ENCODE data around the gene CHRNA7.

CHRNA7 gene

GRCh38 chr15:32106401-32107381 is 76.4 kb downstream of the CHRNA7 start:
- no peak overlapping the region for H3K27ac ChIP-seq
- H3K4me3 ChIP-seq: no peak overlapping the region
- TF ChIP-seq, protein P1, sequence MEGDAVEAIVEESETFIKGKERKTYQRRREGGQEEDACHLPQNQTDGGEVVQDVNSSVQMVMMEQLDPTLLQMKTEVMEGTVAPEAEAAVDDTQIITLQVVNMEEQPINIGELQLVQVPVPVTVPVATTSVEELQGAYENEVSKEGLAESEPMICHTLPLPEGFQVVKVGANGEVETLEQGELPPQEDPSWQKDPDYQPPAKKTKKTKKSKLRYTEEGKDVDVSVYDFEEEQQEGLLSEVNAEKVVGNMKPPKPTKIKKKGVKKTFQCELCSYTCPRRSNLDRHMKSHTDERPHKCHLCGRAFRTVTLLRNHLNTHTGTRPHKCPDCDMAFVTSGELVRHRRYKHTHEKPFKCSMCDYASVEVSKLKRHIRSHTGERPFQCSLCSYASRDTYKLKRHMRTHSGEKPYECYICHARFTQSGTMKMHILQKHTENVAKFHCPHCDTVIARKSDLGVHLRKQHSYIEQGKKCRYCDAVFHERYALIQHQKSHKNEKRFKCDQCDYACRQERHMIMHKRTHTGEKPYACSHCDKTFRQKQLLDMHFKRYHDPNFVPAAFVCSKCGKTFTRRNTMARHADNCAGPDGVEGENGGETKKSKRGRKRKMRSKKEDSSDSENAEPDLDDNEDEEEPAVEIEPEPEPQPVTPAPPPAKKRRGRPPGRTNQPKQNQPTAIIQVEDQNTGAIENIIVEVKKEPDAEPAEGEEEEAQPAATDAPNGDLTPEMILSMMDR (IDR thresholded peaks at IDR 0.05): no peak
- DNase-seq (ENCODE audit: low spot score): no peak

GRCh38 chr15:32107477-32108080 is 77.3 kb downstream of the CHRNA7 start:
- no peak overlapping the region for H3K4me3 ChIP-seq
- no peak for DNase-seq (ENCODE audit: low spot score)
- no peak overlapping the region for H3K27ac ChIP-seq
- TF ChIP-seq, protein P1 (IDR thresholded peaks at IDR 0.05): no peak

DNA sequence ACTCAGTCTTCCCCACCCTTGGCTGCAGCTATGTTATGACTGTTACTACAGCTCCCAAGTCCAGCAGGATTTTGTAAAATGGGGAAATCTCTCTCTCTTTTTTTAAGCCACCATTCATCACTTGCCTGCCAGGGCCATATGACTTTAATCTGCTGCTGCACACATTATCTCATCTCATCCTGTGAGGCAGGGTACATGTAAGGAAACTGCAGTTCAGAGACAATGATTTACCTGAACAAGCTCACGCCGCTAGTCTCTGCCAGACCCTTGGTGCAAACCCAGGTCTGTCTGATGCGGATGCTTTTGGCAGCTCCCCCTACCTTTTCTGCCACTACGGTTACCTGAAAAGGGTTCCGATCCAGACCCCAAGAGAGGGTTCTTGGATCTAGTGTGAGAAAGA is 78.3 kb downstream of the CHRNA7 start:
- DNase-seq (ENCODE audit: low spot score): no peak
- TF ChIP-seq, protein P1 (IDR thresholded peaks at IDR 0.05): no peak
- Histone ChIP-seq H3K4me3 (no peak overlapping the region), H3K27ac (no peak overlapping the region)

GRCh38 chr15:32112101-32112500 is 81.8 kb downstream of the CHRNA7 start:
- Histone ChIP-seq H3K27ac (no peak overlapping the region), H3K4me3 (no peak overlapping the region)
- TF ChIP-seq, protein P1 (IDR thresholded peaks at IDR 0.05): no peak
- no peak for DNase-seq (ENCODE audit: low spot score)

GRCh38 chr15:32113224-32113623 is 82.9 kb downstream of the CHRNA7 start:
- H3K27ac ChIP-seq: no peak overlapping the region
- no peak overlapping the region for H3K4me3 ChIP-seq
- no peak for DNase-seq (ENCODE audit: low spot score)
- TF ChIP-seq, protein P1 (IDR thresholded peaks at IDR 0.05): no peak

DNA sequence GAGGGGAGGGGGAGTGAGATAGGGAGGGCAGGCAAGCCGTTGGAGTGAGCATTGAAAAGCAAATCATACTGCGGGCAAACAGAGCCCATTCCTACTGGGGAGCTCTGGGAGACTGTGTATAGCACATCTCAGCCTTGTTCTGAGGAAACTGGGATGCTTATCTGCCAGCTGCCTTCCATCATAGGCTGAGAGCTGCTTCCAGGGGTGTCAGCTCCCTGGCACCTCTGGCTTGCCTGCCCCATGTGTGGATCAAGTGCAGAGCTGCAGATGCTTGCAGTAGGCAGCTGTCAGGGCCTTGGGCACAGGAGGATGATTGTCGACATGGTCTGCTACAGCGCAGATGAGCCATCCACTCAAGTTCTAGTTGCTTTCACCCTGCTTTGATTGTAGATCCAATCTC is 86.8 kb downstream of the CHRNA7 start:
- TF ChIP-seq, protein P1 (IDR thresholded peaks at IDR 0.05): no peak
- H3K4me3 ChIP-seq: no peak overlapping the region
- DNase-seq (ENCODE audit: low spot score): no peak
- H3K27ac ChIP-seq: no peak overlapping the region

Data from coronary artery (tissue), 2 donors.